GM19193 (cell line): ENCODE data around the gene SPATA31C1.

ENCODE experiments used
- POLR2A ChIP-seq: IDR thresholded peaks from 4 replicates; pipeline ENCODE4 v1.6.1; 2011; ENCODE audit not compliant: insufficient read depth, insufficient read length; ENCODE audit errors: extremely low read depth

Gene SPATA31C1

DNA sequence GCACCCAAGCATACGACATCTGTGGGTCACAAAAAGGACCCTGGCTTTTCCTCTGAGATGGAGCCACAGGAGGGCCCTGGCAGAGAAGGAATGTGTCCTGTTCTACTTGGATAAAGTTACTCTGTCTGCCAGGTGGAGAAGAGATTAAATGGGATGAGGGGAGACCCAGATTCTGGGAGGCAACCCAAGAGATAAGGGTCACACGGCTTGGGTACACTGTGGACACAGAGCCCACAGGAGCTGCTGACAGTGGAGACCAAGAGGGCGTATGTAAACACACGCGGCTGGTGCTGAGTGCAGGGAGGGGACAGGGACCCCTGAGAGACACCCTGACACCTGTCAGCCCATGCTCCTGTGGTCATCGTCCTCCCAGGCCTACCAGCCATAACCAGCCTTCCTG, 50.4 kb downstream of the SPATA31C1 start:
- no peak for TF ChIP-seq POLR2A

DNA sequence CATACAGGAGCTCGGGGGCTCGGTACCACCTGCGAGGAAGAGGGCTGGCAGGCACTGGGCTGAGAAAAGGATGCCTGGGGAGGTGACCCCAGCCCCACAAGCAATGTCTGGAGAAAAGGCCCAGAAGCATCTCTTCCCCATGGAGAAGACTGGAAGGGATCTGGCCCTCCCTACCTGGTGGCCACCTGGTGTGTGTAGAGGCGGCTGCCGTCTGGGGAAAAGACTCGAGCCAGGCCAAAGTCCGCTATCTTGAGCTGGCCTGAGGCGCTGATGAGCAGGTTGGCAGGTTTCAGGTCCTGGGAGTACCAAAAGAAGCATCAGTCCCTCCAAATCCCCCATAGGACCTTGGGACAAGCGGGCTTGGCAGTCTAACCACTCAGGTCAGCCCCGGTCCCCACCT, 52.8 kb downstream of the SPATA31C1 start:
- no peak for TF ChIP-seq POLR2A

DNA sequence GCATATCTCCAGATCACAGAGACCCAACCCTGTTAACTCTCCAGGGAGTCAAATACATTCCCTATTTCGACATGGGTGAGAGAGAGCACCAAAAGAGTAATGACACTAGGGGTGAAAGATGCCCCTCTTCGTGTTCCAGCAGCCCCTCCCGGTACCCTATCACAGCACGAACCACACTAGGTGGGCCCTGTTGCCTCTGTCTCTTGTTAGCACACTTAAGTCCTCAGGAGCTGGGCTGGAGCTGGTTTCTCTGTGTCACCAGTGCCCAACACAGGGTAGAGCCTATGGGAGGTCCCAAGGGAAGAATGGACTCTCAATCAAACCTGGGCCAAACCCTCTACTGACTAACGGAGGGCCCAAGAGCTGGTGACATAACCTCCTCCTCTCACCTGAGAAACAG, 55.4 kb downstream of the SPATA31C1 start:
- no peak for TF ChIP-seq POLR2A
